Fibroblast of mammary gland (primary cell): Measurements from ENCODE around the gene BCL2L2.

Experiments
- DNase-seq: peaks from one replicate; pipeline ENCODE4 v3.0.0-alpha.2; 2010; ENCODE audit warnings: low read depth
- H3K4me3 ChIP-seq: 2 replicates; pipeline ENCODE4 v1.5.1; 2011; ENCODE audit warnings: low read depth, mild to moderate bottlenecking, low read length, moderate library complexity; ENCODE audit not compliant: control insufficient read depth
- TF ChIP-seq, protein P1 (sequence below): conservative IDR thresholded peaks from 2 replicates; pipeline ENCODE4 v1.5.1; 2011; ENCODE audit warnings: low read depth, low read length, inconsistent platforms; ENCODE audit not compliant: control insufficient read depth, insufficient read depth

BCL2L2 gene

DNA sequence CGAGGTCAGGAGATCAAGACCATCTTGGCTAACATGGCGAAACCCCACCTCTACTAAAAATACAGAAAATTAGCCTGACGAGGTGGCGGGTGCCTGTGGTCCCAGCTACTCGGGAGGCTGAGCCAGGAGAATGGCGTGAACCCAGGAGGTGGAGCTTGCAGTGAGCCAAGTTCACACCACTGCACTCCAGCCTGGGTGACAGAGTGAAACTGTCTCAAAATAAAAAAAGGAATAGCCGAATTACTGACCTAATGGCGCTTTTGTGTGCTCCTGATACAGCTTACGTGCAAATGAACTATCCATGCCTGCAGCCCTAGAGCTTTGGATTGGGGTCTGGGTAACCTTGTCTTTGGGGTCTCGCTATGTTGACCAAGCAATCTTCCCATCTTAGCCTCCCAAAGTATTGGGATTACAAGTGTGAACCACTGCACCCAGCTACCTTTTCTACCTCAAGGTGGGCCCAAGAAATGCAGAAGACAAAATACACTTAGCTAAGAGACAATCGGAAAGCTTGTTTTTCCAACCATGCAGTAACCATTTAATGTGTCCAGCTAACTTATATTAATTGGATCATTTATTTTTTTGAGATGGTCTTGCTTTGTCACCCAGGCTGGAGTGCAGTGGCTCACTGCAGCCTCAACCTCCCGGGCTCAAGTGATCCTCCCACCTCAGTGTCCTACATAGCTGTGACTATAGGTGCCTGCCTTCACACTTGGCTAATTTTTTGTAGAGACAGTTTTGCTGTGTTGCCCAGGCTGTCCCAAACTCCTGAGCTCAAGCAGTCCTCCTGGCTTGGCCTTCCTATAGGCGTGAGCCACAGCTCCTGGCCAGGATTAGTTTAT is 20.1 kb downstream of the BCL2L2 start:
- TF ChIP-seq, protein P1, sequence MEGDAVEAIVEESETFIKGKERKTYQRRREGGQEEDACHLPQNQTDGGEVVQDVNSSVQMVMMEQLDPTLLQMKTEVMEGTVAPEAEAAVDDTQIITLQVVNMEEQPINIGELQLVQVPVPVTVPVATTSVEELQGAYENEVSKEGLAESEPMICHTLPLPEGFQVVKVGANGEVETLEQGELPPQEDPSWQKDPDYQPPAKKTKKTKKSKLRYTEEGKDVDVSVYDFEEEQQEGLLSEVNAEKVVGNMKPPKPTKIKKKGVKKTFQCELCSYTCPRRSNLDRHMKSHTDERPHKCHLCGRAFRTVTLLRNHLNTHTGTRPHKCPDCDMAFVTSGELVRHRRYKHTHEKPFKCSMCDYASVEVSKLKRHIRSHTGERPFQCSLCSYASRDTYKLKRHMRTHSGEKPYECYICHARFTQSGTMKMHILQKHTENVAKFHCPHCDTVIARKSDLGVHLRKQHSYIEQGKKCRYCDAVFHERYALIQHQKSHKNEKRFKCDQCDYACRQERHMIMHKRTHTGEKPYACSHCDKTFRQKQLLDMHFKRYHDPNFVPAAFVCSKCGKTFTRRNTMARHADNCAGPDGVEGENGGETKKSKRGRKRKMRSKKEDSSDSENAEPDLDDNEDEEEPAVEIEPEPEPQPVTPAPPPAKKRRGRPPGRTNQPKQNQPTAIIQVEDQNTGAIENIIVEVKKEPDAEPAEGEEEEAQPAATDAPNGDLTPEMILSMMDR: no peak
- H3K4me3 ChIP-seq: no peak overlapping the region
- no peak for DNase-seq

DNA sequence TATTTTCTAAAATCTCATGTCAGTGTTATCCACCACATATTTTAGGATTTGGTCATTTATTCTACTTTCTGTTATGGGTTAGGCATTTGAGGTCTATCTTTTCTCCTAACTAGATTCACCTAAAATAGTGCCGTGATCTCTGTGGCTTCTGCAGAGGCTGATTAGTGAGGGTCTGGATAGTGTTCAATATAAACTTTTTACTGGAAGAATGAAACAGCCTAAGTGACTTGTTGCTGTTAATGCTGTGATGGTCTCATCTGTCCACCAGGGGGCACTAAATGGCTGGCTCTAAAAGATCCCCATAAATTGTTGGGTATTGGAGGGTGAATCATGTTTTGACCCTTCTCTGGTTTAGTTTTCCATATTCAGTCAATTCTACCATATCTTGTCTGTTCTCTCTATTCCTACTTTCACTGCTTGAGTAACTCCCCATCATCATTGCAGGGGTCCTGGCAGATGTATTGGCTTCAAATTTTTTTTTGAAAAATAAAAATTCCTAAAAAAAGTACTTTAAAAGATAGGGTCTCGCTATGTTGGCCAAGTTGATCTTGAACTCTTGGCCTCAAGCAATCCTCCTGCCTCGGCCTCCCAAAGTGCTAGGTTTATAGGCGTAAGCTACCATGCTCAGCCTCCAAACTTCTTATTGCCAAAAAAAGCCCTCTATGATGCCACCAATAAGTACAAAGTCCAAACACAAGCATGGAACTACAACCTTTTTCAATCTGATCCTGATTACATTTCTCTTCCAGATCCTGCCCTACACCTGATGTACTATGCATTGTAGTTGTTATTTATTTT is 21.5 kb downstream of the BCL2L2 start:
- no peak overlapping the region for H3K4me3 ChIP-seq
- TF ChIP-seq, protein P1: peak; percentile 93

DNA sequence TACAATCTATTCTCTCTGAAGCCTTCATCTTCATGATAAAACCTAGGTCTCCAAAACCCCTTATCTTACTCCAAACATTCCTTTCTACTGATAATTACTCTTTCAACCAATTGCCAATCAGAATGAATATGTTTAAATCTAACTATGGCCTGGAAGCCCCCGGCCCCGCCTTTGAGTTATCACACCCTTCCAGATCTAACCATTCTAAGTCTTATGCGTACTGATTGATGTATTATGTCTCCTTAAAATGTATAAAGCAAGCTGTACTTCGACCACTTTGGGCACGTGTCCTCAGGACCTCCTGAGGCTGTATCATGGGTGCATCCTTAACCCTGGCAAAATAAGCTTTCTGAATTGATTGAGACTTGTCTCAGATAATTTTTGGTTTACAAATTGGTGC is 29.0 kb downstream of the BCL2L2 start:
- TF ChIP-seq, protein P1: no peak
- H3K4me3 ChIP-seq: no peak overlapping the region
- DNase-seq: no peak

More for the DNA sequence above, 21.5 kb downstream of the BCL2L2 start:
- DNase-seq: peak; percentile 82

DNA sequence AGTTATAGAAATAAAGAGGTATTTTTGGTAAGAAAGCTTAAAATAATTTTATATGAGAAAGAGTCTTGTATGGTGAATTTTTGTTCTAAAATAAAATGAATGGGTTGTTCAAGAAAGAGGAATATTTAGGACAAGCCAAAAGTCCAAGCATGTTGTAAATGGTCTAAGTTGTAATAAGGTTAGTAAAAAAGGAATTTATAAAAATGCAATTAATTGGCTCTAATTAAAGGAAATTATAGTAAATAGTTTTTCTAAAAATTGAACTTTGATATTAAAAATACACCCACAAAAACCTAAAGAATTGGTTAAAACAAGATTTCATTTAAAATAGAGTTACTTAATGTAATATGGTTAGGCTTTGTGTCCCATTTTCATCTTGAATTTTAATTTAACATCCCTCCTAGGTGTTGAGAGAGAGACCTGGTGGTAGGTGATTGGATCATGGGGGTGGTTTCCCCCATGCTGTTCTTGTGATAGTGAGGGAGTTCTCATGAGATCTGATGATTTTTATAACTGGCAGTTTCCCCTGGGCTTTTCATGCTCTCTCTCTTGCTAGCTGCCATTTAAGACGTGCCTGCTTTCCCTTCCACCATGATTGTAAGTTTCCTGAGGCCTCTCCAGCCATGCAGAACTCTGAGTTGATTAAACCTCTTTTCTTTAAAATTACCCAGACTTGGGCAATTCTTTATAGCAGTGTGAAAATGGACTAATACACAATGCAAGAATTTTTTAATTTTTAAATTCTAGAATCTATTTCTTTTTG is 33.1 kb downstream of the BCL2L2 start:
- H3K4me3 ChIP-seq: no peak overlapping the region
- TF ChIP-seq, protein P1: no peak
- no peak for DNase-seq

DNA sequence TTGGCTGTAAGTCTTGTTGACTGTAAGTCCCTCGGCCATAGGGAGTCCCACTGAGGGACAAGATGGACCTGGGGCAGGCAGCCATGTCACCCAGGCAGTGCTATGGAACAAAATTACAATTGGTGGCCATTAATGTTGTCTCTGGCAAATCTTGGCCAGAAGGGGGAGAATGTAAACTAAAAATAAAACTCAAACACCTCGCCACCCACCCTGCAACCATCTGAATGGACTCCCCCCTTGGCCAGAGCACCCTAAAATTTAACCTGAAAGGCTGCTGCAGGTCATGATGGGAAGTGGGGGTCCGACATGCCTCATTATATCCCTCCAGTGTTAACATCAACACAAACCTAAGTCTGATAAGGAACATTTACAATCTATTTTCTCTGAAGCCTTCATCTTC is 37.8 kb downstream of the BCL2L2 start:
- no peak for DNase-seq
- no peak overlapping the region for H3K4me3 ChIP-seq
- TF ChIP-seq, protein P1: no peak

DNA sequence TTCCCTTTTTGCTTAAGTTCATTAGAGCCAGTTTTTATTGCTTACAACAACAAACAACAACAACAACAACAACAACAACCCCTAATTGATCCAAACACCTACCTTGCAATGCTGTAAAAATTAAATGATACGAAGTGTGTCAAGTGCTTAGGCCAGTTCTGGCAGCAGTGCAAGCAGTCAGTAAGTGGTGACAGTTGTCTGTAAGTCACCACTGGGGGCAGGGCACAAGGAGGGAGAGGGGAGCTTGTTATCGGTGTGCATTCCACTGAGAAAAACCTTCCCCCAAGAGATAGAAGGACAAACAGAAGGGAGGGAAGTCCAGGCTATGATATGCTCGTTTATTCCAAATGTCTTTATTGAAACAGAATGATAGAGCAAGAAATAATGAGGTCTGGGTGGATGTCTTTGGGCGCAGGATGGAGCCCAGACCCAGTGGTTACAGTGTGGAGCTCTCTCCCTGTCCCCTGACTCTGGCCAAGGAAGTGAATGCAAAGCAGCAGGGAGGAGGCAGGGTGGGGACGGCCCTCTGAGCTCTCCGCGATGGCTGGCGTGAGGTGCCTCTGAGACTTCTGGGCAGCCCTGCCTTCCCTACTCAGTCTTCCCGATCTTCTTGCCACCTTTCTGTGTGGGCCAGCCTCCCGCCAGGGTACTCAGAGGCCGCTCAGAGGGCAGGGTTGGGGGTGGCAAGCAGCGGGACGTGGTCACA is 39.5 kb downstream of the BCL2L2 start:
- DNase-seq: no peak
- TF ChIP-seq, protein P1: no peak
- no peak overlapping the region for H3K4me3 ChIP-seq
